Neural cell (in vitro differentiated cells): Measurements from ENCODE around the gene MRC1. TPM values are rescaled to one million over a fixed set of nuclear protein-coding genes. Genes with fewer than 3 reads are reported as not detected.

Source experiments
- H2AFZ ChIP-seq: fragments of 200-600, 300-800 bp; sonication (generic), shearing (Covaris generic); 2 replicates; pipeline ENCODE4 v1.6.0; 2014; ENCODE audit warnings: low read depth, mild to moderate bottlenecking, antibody characterized with exemption, low read length, moderate library complexity
- H3F3A ChIP-seq: fragments of 200-600 bp; shearing (Covaris generic); 2 replicates; pipeline ENCODE4 v1.6.1; 2016; ENCODE audit warnings: mild to moderate bottlenecking, moderate library complexity, mixed read lengths, antibody characterized with exemption, low read length; ENCODE audit not compliant: insufficient read depth, poor library complexity, severe bottlenecking
- H3K27ac ChIP-seq: fragments of 200-600, 300-800 bp; sonication (generic), shearing (Covaris generic); 2 replicates; pipeline ENCODE4 v1.5.1; 2014; ENCODE audit warnings: mild to moderate bottlenecking, low read length, moderate library complexity
- H3K27me3 ChIP-seq: fragments of 300-800, 200-600 bp; sonication (generic), shearing (Covaris generic); 2 replicates; pipeline ENCODE4 v1.6.0; 2014; ENCODE audit warnings: mild to moderate bottlenecking, low read depth, low read length, moderate library complexity; ENCODE audit not compliant: insufficient read depth
- H3K36me3 ChIP-seq: fragments of 300-800, 200-600 bp; sonication (generic), shearing (Covaris generic); 2 replicates; pipeline ENCODE4 v1.5.1; 2014; ENCODE audit warnings: mild to moderate bottlenecking, antibody characterized with exemption, low read length, moderate library complexity; ENCODE audit not compliant: insufficient read depth
- H3K4me2 ChIP-seq: fragments of 300-800, 200-600 bp; sonication (generic), shearing (Covaris generic); 2 replicates; pipeline ENCODE4 v1.6.0; 2014; ENCODE audit warnings: mild to moderate bottlenecking, low read length
- H3K4me3 ChIP-seq: fragments of 300-800, 200-600 bp; sonication (generic), shearing (Covaris generic); 2 replicates; pipeline ENCODE4 v1.5.1; 2014; ENCODE audit warnings: mild to moderate bottlenecking, low read length, moderate library complexity
- H3K79me2 ChIP-seq: fragments of 200-600 bp; shearing (Covaris generic); replicated peaks from 2 replicates; pipeline ENCODE4 v1.6.0; 2014; ENCODE audit warnings: mild to moderate bottlenecking, low read length, moderate library complexity; ENCODE audit not compliant: insufficient read depth
- H3K9ac ChIP-seq: fragments of 300-800, 200-600 bp; sonication (generic), shearing (Covaris generic); 2 replicates; pipeline ENCODE4 v1.6.1; 2016; ENCODE audit warnings: mild to moderate bottlenecking, low read length, mixed read lengths
- H3K9me2 ChIP-seq: fragments of 200-600 bp; shearing (Covaris generic); 2 replicates; pipeline ENCODE4 v1.6.1; 2016; ENCODE audit warnings: mild to moderate bottlenecking, low read length, mixed read lengths; ENCODE audit not compliant: insufficient read depth
- H3K9me3 ChIP-seq: fragments of 200-600, 300-800 bp; sonication (generic), shearing (Covaris generic); 2 replicates; pipeline ENCODE4 v1.6.1; 2016; ENCODE audit warnings: mild to moderate bottlenecking, mixed run types, low read length, moderate library complexity, mixed read lengths
- H4K20me1 ChIP-seq: fragments of 200-600 bp; shearing (Covaris generic); 2 replicates; pipeline ENCODE4 v1.6.1; 2016; ENCODE audit warnings: mild to moderate bottlenecking, mixed run types; ENCODE audit not compliant: insufficient read depth
- EP300 ChIP-seq: fragments of 450-650 bp; conservative IDR thresholded peaks from 2 replicates; pipeline ENCODE4 v1.6.1; 2014; ENCODE audit warnings: antibody characterized with exemption, mild to moderate bottlenecking, moderate library complexity; ENCODE audit not compliant: poor library complexity, severe bottlenecking
- EZH2 ChIP-seq: fragments of 200-600, 300-800 bp; shearing (Covaris generic), sonication (generic); IDR thresholded peaks from 2 replicates; pipeline ENCODE4 v1.6.1; 2014; ENCODE audit warnings: antibody characterized with exemption, low read length, borderline replicate concordance, mild to moderate bottlenecking; ENCODE audit not compliant: insufficient read depth, poor library complexity, severe bottlenecking
- MXI1 ChIP-seq: fragments of 450-650 bp; conservative IDR thresholded peaks from 2 replicates; pipeline ENCODE4 v1.6.1; 2014; ENCODE audit warnings: antibody characterized with exemption, mild to moderate bottlenecking; ENCODE audit not compliant: poor library complexity, severe bottlenecking
- POLR2AphosphoS5 ChIP-seq: IDR thresholded peaks from 2 replicates; pipeline ENCODE4 v1.6.1; 2012
- RAD21 ChIP-seq: fragments of 450-650 bp; conservative IDR thresholded peaks from 2 replicates; pipeline ENCODE4 v1.6.1; 2014; ENCODE audit warnings: antibody characterized with exemption, mild to moderate bottlenecking, moderate library complexity
- SMC3 ChIP-seq: fragments of 450-650 bp; conservative IDR thresholded peaks from 2 replicates; pipeline ENCODE4 v1.6.1; 2014; ENCODE audit warnings: antibody characterized with exemption, mild to moderate bottlenecking, moderate library complexity; ENCODE audit not compliant: poor library complexity
- TAF1 ChIP-seq: IDR thresholded peaks from 2 replicates; pipeline ENCODE4 v1.6.1; 2012; ENCODE audit warnings: low read depth
- polyA plus RNA-seq: library from polyadenylated mRNA; depleted of rRNA; stranded (reverse); fragments of >200 nt; gene quantifications from 2 replicates; pipeline ENCODE4 v1.2.3, GENCODE V29; 2014
- TF ChIP-seq, protein P1 (sequence below): fragments of 450-650 bp; IDR thresholded peaks from 2 replicates; pipeline ENCODE4 v1.5.1; 2014; ENCODE audit warnings: antibody characterized with exemption, mild to moderate bottlenecking, moderate library complexity; ENCODE audit not compliant: poor library complexity, severe bottlenecking
- TF ChIP-seq, protein P2 (sequence below): IDR thresholded peaks from 2 replicates; pipeline ENCODE4 v1.6.1; 2012; ENCODE audit warnings: borderline replicate concordance

Gene MRC1
- polyA plus RNA-seq, 1 donor from 2014 or later = not detected

DNA sequence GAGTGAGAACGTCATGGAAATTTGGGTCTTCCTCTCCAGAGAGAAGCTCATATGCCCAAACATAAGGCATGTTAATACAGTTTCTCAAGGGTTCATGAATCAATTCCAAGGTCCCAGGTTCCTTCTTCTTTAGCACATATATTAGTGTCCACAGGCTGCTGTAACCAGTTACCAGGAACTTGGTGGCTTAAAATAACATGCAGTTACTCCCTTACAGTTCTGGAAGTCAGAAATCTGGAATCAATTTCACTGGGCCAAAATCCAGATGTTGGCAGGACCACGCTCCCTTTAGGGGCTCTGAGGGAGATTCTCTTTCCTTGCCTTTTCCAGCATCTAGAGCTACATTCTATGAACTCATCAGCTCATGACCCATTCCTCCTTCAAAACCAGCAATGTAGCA is 64.8 kb downstream of the MRC1 start:
- no peak overlapping the region for H3K9ac ChIP-seq
- no peak overlapping the region for H3K27ac ChIP-seq
- H3K9me3 ChIP-seq = no peaks in the 10 kb centered on the region
- no peak overlapping the region for H2AFZ ChIP-seq
- H4K20me1 ChIP-seq = no peaks in the 10 kb centered on the region
- H3F3A ChIP-seq = no peaks in the 10 kb centered on the region
- no peaks in the 10 kb centered on the region for H3K36me3 ChIP-seq
- no peaks in the 10 kb centered on the region for H3K79me2 ChIP-seq
- H3K4me3 ChIP-seq = no peak overlapping the region
- no peaks in the 10 kb centered on the region for H3K27me3 ChIP-seq
- H3K4me2 ChIP-seq = no peak overlapping the region
- H3K9me2 ChIP-seq = no peaks in the 10 kb centered on the region
- TF ChIP-seq TAF1 (no peak), POLR2AphosphoS5 (no peak), SMC3 (no peak), EZH2 (no peak), RAD21 (no peak), MXI1 (no peak), EP300 (no peak)
- TF ChIP-seq, protein P1, sequence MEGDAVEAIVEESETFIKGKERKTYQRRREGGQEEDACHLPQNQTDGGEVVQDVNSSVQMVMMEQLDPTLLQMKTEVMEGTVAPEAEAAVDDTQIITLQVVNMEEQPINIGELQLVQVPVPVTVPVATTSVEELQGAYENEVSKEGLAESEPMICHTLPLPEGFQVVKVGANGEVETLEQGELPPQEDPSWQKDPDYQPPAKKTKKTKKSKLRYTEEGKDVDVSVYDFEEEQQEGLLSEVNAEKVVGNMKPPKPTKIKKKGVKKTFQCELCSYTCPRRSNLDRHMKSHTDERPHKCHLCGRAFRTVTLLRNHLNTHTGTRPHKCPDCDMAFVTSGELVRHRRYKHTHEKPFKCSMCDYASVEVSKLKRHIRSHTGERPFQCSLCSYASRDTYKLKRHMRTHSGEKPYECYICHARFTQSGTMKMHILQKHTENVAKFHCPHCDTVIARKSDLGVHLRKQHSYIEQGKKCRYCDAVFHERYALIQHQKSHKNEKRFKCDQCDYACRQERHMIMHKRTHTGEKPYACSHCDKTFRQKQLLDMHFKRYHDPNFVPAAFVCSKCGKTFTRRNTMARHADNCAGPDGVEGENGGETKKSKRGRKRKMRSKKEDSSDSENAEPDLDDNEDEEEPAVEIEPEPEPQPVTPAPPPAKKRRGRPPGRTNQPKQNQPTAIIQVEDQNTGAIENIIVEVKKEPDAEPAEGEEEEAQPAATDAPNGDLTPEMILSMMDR = no peak
- TF ChIP-seq, protein P2, sequence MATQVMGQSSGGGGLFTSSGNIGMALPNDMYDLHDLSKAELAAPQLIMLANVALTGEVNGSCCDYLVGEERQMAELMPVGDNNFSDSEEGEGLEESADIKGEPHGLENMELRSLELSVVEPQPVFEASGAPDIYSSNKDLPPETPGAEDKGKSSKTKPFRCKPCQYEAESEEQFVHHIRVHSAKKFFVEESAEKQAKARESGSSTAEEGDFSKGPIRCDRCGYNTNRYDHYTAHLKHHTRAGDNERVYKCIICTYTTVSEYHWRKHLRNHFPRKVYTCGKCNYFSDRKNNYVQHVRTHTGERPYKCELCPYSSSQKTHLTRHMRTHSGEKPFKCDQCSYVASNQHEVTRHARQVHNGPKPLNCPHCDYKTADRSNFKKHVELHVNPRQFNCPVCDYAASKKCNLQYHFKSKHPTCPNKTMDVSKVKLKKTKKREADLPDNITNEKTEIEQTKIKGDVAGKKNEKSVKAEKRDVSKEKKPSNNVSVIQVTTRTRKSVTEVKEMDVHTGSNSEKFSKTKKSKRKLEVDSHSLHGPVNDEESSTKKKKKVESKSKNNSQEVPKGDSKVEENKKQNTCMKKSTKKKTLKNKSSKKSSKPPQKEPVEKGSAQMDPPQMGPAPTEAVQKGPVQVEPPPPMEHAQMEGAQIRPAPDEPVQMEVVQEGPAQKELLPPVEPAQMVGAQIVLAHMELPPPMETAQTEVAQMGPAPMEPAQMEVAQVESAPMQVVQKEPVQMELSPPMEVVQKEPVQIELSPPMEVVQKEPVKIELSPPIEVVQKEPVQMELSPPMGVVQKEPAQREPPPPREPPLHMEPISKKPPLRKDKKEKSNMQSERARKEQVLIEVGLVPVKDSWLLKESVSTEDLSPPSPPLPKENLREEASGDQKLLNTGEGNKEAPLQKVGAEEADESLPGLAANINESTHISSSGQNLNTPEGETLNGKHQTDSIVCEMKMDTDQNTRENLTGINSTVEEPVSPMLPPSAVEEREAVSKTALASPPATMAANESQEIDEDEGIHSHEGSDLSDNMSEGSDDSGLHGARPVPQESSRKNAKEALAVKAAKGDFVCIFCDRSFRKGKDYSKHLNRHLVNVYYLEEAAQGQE = no peak

DNA sequence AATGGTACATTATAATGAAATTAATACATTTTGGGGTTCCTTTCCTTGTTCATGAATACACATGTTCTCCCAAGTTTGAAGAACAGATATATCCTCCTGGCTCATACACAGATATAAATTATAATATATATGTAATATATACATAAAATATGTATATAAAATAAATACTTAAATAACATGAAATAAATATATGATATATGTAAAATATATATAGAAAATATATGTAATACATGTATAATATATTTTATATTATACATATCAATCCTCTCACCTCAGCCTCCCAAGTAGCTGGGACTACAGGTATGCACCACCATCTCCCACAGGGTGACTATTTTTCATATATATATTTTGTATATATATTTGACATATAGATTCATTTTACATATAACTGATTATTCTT is 68.0 kb downstream of the MRC1 start:
- no peak for TF ChIP-seq MXI1
- no peak for TF ChIP-seq EP300
- TF ChIP-seq, protein P1 = no peak
- no peak for TF ChIP-seq POLR2AphosphoS5
- TF ChIP-seq, protein P2 = no peak
- Histone ChIP-seq H3K9me2 (no peaks in the 10 kb centered on the region), H3K4me3 (no peak overlapping the region), H3K79me2 (no peaks in the 10 kb centered on the region), H2AFZ (no peak overlapping the region), H3K36me3 (no peaks in the 10 kb centered on the region), H3K9ac (no peak overlapping the region), H4K20me1 (no peaks in the 10 kb centered on the region), H3K27ac (no peak overlapping the region), H3K9me3 (no peaks in the 10 kb centered on the region), H3K4me2 (no peak overlapping the region), H3K27me3 (no peaks in the 10 kb centered on the region), H3F3A (no peaks in the 10 kb centered on the region)
